ENCODE data around the gene MSX2.

DNA sequence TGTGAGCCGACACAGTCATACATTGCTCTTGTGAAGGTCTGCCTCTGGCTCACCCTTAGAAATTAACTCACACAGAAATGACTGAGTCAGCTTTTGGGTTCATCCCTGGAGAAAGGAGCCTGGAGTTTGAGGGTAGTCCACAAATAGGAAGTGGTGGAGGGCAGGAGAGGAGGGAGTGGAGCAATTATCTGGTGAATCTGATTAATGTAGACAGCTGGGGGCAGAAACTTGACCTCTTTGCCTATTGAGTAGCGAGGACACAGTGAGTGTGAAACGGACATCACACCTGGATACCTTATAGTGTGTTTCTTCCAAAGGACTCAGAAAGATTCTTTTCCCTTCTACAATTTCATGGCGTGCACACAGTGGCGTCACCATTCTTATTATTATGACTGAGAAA, 48.5 kb upstream of the MSX2 start:
- TF ChIP-seq, protein P1, sequence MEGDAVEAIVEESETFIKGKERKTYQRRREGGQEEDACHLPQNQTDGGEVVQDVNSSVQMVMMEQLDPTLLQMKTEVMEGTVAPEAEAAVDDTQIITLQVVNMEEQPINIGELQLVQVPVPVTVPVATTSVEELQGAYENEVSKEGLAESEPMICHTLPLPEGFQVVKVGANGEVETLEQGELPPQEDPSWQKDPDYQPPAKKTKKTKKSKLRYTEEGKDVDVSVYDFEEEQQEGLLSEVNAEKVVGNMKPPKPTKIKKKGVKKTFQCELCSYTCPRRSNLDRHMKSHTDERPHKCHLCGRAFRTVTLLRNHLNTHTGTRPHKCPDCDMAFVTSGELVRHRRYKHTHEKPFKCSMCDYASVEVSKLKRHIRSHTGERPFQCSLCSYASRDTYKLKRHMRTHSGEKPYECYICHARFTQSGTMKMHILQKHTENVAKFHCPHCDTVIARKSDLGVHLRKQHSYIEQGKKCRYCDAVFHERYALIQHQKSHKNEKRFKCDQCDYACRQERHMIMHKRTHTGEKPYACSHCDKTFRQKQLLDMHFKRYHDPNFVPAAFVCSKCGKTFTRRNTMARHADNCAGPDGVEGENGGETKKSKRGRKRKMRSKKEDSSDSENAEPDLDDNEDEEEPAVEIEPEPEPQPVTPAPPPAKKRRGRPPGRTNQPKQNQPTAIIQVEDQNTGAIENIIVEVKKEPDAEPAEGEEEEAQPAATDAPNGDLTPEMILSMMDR (IDR thresholded peaks at IDR 0.05; ENCODE audit: low read depth, low read length, poor library complexity, severe bottlenecking): no peak
- no peak for TF ChIP-seq EZH2phosphoT487 (IDR thresholded peaks at IDR 0.05; ENCODE audit: borderline replicate concordance, low read length)
